NCI-H2196 (cell line): ENCODE measurements around the gene RIMS3.
A peak's percentile ranks its signal among the peaks of the same experiment; 100 is the strongest.
"Not testable (repeated sequence)": the region's sequence is repeated elsewhere in the genome, so short reads cannot be mapped to it uniquely, and the experiment has no call there.

Experiments used
- DNase-seq: peaks from one replicate; lab custom pipeline; 2025; ENCODE audit not compliant: unreplicated experiment; lab: John Stamatoyannopoulos, UW

The RIMS3 gene

DNA sequence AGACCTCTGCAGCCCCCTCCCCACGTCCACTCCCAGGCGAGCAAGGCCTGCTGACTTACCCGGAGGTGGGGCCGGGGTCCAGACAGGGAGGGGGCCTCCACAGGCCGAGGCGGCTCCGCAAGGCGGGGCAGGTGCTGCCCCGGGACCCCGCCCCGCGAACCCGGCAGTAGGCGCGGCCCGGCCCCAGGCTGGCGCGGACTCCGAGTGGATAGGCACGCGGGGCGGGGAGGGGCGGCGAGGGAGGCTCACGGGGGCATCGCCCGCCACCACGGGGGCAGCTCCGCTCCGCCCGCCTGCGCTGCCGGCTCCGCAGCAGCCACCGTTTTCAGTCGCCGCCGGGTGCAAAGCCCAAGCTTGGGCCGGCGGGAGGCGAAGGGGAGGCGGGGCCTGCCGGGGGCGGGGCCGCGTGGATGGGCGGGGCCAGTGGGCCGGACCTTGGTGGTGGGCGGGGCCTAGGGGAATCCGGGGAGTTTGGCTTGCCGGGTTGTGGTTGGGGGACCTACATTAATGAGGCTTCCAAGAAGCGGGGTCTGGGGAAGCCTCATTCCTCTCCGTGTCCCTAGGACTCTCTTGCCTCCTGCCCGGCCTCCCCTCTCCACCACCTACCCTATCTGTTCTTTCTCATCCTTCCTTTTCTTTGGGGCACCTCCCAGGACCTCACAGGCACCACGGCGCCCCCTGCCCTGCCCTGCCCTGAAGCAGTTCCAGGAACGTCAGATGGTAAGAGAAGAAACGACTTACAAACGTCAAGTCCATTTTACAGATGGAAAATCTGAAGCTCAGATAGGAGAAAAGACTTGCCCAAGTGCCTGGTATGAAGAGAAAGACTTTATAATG is at the start of gene RIMS3:
Gene RIMS3 (minus strand): TSS at position 348 of the 837 bp plus-strand sequence. CDS start 23,757 bp downstream, outside the sequence.
- peak; percentile 75 for DNase-seq

DNA sequence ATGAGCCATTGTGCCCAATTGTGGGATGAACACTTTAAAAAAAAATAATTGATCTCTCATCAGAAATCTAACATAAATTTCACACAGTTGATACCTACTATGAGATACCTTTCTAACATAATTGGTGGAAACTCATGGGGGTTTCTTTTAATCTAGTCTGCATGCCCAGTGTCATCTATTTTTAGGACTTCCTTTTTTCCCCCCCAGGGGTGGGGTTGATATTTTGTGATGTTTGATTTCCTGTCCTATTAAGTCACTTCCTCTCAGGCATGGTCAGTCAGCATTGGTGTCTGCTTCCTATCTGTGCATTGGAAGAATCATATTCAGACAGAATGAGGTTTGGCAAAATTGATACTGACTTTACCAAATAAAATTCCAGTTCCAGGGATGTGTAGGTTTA is 47.5 kb upstream of the RIMS3 start:
- no peak for DNase-seq

DNA sequence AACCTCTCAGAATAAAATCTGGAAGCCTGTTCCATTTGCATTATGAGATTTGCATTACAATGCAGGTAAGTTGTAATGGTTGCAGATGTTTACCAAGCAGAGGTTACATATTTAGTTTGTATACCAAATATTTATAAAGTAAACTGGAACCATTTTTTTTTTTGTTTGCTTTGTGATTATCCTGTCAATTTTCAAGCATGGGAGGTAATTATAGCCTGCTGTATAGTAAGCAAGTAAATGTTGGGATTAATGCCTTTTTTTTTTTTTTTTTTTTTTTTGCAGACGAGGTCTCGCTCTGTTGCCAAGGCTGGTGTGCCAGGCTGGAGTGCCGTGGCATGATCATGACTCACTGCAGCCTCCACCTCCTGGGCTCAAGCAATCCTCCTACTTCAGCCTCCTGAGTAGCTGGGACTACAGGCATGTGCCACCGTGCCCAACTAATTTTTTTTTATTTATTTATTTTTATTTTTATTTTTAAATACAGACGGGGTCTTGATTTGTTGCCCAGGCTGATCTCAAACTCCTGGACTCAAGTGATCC is 47.0 kb upstream of the RIMS3 start:
- DNase-seq = no peak

DNA sequence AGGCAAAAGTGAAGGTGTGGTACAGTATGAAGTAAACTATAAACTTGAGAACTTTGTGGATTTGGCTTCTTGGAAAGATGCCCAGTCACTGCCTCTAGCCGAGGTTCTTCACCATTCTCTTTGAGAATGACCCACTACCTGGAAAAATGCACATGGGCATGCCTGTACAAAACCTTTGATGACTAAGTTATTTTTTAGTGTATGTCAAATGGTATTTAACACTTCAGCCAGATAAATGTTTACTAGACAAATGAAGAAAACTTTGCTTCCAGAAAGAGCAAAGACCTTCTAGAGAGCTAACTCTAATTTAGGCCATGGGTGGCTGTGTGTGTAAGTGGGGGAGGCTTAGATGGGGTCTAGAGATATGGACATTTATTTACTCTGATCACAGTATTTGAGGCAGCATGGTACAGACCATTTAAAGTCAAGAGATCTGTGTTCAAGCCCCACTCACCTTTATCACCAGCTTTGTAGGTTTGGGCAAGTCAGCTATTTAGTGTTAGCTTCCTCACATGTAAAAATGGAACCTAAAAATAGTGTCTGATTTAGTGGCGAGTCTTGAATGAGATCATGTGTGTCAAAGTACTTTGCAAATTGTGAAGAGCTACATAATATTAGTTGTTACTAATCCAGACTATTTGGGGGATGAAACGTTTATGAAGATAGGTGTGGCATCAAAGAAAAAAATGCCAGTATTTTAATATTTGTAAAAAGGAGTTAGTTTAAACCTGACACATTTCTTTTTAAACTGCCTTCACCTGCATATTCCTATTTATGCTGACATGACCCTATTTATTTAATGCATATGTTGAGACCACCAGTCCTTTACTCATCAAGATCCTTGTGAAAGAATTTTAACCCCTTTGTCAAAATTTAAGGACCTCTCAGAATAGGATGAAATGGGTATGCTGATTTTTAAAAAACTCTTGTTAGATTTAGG is 46.3 kb upstream of the RIMS3 start:
- peak; percentile 20 for DNase-seq

DNA sequence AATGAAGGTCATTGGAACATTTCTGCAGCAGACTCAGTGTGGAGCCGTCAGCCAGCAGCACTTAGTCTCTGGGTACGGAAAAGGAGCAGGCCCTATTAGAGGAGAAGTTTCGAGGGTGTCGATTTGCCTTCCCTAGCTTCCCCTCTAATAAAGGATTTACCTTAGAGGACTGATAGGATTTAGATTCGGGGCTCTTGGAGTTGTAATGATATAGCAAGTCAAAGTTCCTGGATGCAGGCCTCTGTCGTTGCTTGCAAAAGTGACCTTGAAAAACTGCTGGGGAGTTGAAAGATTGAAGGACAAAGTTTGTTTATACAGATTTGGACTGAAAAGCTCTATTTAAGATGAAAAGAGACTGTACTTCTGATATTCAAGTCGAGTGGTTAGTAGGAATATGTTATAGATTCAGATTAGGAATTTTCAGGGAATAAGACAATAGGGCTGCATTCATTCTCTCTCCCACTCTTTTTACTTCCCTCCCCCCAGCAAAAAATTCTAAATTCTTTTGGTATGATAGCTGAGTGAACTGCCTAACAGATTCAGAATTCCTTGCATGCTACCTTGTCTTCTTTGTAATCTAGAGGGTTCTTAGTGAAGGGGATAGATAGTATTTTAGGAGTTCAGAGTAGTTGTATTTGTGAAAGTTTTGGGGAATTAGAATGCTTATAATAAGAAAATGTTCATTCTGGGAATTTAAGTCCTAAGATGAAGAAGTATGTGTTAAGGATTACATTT is 45.3 kb upstream of the RIMS3 start:
- DNase-seq = no peak

DNA sequence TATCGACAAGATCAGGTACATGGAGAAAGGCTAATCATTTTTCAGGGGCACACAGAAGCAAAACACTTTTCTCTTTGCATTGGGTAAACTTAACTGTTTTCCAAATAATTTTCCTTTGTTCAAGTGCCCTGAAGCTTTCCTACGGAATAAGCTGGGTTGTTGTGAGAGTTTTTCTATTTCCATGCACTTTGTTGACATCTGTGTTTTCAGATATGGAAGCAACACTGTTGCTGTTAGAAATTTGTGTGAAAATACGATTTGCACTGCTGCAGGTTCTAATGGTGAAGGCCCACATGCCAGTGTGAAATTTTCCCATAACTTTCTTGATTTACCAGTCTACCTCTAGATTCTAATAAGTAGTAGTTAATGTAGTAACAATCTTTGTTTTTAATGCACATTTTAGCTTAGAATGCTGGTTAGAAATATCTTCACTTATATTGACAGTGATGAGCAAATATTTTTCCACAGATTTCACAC is 44.4 kb upstream of the RIMS3 start:
- no peak for DNase-seq

DNA sequence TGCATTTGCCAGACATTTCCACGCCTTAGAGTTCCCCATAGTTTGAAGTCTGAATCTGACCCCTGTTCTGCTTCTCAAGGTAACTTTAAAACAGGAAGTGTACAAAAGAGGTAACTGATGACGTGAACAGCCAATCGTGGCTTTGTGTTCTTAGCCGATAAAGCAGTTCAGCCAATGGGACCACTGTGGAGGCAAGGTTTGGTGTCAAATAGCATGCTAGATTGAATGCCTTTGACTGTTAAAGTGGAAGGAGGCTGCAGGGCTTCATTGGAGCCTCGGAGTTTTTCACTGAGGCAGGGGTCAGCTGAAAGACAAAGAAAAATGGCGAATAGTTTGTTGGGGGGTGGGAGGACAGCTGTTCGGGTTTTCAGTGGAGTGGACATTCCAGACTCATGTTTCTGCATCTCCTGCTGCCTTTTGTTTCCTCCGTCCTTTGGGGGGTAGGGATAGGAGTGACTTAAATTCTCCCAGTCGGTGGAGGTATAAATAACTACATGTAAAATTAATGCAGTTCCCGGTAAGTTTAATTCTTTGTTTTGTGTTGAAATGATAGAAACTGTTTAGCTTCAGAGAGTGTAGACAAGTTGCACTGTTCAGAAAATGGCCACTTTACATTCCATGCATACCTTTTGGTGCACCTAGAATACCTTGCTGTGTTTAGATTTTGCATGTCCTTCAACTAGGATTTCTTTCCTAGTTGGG is 43.8 kb upstream of the RIMS3 start:
- DNase-seq = peak; percentile 91

DNA sequence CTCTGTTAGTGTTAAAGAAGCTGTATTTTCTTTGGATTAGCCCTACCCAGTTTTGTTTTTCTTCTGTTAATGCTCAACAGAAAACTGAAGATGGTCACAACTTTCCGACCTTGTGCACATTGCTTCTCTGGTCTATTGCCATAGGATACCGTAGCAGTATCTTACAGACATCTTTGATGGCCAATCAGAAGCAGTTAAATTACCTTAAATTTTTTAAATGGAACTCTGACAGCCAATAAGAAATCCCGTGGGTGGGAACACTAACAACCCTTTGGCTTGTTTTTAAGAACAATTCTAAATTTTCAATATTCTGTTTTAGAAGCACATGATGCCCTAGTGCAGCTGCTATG is 43.2 kb upstream of the RIMS3 start:
- DNase-seq = peak; percentile 83

DNA sequence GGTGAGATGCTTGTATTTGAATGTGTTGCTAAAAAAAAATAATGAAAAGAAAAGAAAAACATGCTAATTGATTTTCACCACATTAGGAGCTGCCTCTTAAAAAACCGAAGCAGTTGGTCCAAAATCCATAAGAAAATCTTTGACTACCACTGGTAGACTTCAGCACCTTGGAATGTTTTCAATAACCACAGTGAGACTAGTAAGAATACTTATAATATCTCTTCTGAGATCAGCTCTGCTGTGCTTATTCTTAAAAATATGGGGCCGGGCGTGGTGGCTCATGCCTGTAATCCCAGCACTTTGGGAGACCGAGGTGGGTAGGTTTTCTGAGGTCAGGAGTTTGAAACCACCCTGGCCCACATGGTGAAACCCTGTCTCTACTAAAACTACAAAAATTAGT is 41.1 kb upstream of the RIMS3 start:
- no peak for DNase-seq

DNA sequence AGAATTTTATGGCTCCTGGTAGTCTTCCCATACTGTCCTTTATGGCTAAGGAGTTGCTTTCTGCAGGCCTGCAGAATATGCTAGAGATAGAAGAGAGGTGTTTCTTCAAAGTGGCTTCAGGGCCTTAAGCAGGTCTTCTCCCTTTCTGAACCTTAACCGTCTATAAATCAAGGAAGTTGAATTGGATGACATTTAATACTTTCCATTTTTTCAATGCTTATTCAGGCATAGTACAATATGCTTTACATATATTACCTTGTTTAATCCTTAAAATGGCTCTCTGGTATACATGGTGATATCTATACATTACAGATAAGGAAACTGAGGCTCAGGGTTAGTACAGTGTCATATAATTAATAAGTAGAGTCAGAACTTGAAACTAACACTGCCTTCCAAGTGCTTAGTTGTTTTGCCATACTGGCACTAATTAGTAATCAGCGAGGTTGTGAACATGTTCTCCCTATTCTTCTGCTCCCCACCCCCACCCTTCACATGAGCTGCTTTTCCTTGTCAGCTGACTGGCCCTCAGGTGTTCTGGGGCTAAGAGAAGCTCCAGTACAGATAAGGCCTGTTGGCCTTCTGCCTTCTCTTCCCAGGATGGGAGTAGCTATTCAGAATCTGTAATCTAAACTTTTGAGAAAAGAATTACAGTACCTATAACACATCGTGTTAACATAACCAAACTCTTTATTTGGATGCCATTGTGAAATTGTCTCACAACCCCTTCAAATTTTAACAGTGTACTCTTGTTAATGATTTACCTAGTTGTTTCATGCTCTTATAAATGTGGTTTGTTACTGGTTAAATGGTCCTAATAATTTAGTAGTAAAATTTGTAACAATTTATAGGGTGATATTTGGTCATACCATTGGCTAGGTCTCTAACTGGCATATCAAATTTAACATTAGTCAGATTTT is 39.6 kb upstream of the RIMS3 start:
- DNase-seq = no peak

DNA sequence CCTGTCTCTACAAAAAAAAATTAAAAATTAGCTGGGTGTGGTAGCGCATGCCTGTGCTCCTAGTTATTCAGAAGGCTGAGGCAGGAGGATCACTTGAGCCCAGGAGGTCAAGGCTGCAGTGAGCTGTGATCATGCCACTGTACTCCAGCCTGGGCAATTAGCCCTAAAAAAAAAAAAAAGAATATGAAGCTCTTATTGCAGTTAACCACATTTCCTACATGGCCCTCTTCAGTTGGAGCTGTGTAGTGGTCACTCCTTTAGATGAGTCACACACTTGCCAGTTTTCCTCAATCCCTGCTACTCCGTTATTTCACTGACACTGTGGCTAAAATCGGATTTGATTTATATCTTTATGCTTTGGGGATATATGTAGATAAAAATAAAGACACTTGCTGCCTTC is 37.8 kb upstream of the RIMS3 start:
- peak; percentile 13 for DNase-seq

DNA sequence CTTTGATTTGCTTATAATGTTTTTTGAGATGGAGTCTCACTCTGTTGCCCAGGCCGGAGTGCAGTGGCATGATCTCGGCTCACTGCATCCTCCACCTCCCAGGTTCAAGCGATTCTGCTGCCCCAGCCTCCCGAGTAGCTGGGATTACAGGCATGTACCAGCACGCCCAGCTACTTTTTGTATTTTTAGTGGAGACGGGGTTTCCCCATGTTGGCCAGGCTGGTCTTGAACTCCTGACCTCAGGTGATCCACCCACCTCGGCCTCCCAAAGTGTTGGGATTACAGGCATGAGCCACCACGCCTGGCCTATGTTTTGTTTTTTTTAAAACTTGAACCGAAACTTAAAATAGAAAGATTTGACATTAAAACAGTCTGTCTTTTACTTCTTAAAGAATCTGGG is 37.3 kb upstream of the RIMS3 start:
- not testable (repeated sequence) for DNase-seq

DNA sequence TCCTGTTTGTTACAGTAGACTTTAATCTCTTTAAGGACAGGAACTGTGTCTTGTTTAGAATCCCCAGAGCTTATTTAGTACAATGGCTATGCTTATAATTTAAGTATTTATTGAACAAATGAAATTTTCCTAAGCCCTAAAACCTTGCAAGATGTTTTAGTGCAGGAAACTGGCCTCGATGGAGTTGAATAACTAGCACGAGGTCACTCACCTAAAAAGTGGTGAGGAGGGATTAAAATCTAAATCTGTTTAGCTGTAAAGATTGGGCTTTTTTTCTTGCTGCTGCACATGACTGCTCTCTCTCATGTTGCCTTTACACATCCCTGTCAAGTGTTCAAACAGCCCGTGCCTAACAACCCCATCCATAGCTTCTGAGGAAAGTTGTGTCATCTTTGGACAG is 36.2 kb upstream of the RIMS3 start:
- DNase-seq = no peak

DNA sequence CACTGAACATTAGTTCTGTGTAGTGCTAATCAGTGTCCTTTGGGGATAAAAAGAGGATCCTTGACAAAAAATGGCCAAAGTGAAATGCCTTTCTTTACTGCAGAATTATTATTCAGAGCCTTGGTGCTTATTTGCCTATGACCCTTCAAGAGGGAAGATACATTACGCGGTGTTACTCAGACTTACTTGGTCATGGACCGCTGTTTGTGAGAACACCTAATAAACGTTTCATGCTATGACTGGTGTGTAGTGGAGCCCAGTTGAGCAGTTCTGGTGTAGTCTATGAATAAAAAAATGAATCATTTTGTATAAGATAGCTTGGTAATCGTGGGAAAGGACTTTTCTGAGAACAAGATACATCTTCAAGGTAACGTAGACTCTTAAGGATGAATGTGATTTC is 34.3 kb upstream of the RIMS3 start:
- DNase-seq = no peak

DNA sequence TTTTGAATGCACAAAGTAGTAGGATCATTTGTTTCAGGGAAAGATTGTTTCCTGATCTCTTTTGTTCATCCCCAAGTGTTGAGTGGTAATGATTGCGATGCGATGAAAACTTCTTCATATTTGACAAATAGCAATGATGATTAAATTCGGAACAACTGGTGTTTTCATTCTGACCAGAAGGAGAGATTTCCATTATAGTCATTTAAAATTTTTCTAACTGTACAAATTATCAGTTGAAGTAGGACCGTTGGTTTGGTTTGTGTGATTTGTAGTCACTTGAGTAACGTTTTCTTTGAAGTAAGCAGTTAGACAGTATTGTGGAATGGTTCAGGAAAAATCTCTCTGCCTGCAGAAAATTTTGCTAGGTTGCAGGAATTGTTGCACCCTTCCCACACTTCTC is 32.0 kb upstream of the RIMS3 start:
- no peak for DNase-seq

DNA sequence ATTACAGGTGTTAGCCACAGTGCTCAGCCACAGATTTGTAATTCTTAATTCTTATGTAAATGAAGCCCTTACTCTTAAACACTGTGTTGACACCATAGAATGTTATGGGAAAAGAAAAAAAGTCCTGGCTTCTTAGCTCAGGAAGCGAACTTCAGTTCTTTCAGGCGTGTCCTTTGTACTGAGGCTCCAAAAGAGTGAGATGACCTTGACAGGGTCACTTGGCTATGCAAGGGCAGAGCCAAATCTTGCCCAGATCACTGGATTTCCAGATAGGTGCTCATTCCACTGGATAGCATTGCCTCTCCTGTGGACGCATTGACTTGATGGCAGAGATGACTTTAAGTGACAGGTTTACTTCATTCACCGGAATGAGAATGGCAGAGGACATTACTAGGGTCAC is 30.8 kb upstream of the RIMS3 start:
- DNase-seq = no peak

DNA sequence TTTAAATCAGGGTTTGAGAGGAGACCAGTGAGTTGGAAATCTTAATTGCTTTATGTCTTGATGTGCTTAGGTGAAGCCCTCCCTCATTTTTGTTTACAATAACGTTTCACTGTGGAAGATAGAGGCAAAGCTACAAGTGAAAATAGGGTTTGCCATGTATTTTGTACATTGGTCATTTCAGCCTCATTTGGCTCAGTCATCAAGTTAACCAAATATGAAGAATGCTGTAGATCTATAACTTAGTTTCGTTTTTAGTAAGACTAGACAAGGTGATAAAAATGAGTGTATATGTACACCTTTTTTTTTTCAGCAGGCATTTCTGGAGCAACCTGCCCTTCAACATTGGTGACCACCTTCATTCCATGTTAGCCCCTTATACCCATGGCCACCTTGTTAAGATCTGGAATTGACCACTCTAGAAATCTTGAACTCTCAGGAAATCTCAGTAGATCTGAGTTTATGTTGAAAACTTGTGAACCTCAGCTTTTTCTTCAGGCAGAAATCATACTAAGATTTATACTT is 28.9 kb upstream of the RIMS3 start:
- DNase-seq = no peak

DNA sequence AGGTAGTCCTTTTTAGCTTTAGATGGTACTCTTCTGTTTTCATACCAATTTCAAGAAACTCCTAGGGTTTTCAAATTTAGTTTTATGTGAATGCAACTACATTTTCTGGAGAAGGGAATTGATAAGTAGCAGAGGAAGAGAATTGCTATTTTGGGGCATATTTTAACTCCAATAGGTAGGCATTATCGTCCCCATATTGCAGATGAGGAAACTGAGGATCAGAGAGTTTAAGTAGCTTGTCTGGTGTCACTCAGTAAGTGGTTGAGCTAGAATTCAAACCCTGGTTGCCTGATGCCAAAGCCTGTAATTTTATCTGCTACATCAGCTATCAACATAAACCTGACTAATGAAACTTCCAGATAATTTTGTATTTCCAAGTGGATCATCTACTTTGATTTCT is 27.9 kb upstream of the RIMS3 start:
- DNase-seq = no peak

DNA sequence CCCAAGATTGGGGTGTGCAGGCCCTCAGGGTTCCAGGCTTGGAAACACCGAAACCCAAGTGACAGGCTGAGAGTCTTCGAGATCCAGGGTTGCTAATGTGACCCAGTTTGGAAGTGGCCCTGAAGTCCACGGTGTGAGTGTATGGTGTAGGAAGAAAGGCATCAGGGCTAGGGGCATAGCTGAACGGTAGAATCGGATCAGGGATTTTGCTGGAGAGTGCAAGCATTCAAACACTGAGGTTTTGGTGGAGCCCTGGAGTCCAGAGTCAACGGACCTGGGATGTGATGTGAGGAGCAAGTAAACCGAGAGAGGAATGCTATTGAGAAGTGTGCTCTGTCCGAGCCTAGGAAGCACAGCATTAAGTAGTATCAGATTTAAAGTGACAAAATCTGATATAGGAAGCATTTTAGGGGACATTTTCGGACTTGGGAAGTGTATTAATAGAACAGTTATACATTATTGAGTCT is 27.0 kb upstream of the RIMS3 start:
- peak; percentile 37 for DNase-seq
